K562 (cell line): ENCODE results near the gene PRKACB. TPM values are rescaled to one million over a fixed set of nuclear protein-coding genes. Genes with fewer than 3 reads are reported as not detected.

Experiments used
- EGR1 ChIP-seq: fragments of 450-650 bp; conservative IDR thresholded peaks from 2 replicates; pipeline ENCODE4 v1.6.1; 2017; ENCODE audit warnings: mild to moderate bottlenecking
- ELF1 ChIP-seq: fragments of 200-800 bp; sonication (Bioruptor generic); IDR thresholded peaks from 2 replicates; pipeline ENCODE4 v1.6.1; 2016; ENCODE audit warnings: missing genetic modification characterization, missing compliant biosample characterization
- FOXO4 ChIP-seq: fragments of 450-650 bp; formaldehyde crosslinking; IDR thresholded peaks from 2 replicates; pipeline ENCODE4 v1.4.0; 2020; ENCODE audit warnings: mild to moderate bottlenecking, moderate library complexity
- HMBOX1 ChIP-seq: sonication (generic); IDR thresholded peaks from 2 replicates; pipeline ENCODE4 v1.6.1; 2016
- HMG20B ChIP-seq: fragments of 250-450 bp; sonication (Bioruptor Pico); IDR thresholded peaks from 2 replicates; pipeline ENCODE4 v1.5.0; 2021; ENCODE audit warnings: mild to moderate bottlenecking
- IRF1 ChIP-seq: sonication (generic); formaldehyde crosslinking; IDR thresholded peaks from 2 replicates; pipeline ENCODE4 v1.8.0; 2022; ENCODE audit warnings: missing genetic modification reagents, mild to moderate bottlenecking, borderline replicate concordance
- MTF1 ChIP-seq: fragments of 250-450 bp; sonication (Bioruptor Pico); IDR thresholded peaks from 2 replicates; pipeline ENCODE4 v1.9.0; 2021; ENCODE audit warnings: moderate library complexity, mild to moderate bottlenecking, inconsistent platforms, borderline replicate concordance
- SMAD1 ChIP-seq: fragments of 150-350 bp; IDR thresholded peaks from 2 replicates; pipeline ENCODE4 v1.6.1; 2014; ENCODE audit warnings: low read length, low read depth; ENCODE audit not compliant: partially characterized antibody
- TGIF2 ChIP-seq: sonication (generic); formaldehyde crosslinking; IDR thresholded peaks from 2 replicates; pipeline ENCODE4 v1.8.1; 2022; ENCODE audit warnings: mild to moderate bottlenecking, missing genetic modification reagents, moderate library complexity
- ZBTB49 ChIP-seq: sonication (generic); formaldehyde crosslinking; IDR thresholded peaks from 2 replicates; pipeline ENCODE4 v1.8.0; 2022; ENCODE audit warnings: missing genetic modification reagents, mild to moderate bottlenecking, borderline replicate concordance
- ZNF174 ChIP-seq: fragments of 250-450 bp; sonication (Bioruptor Pico); IDR thresholded peaks from 2 replicates; pipeline ENCODE4 v1.4.0; 2020; ENCODE audit warnings: mild to moderate bottlenecking
- ZNF277 ChIP-seq: fragments of 250-450 bp; sonication (Bioruptor Pico); IDR thresholded peaks from 2 replicates; pipeline ENCODE4 v1.8.0; 2022; ENCODE audit warnings: inconsistent platforms, mild to moderate bottlenecking, moderate library complexity, borderline replicate concordance
- ZNF354B ChIP-seq: fragments of 250-450 bp; sonication (Bioruptor Pico); IDR thresholded peaks from 2 replicates; pipeline ENCODE4 v1.4.0; 2020
- ZNF589 ChIP-seq: fragments of 200-800 bp; sonication (Bioruptor generic); IDR thresholded peaks from 2 replicates; pipeline ENCODE4 v1.6.1; 2016; ENCODE audit warnings: low read depth, missing genetic modification characterization, missing compliant biosample characterization
- ZNF592 ChIP-seq: fragments of 450-650 bp; IDR thresholded peaks from 2 replicates; pipeline ENCODE4 v1.6.1; 2017; ENCODE audit warnings: antibody characterized with exemption, mild to moderate bottlenecking
- polyA plus RNA-seq, 8 experiments: library from polyadenylated mRNA; depleted of rRNA in 4 of 8; stranded (reverse) in 5 of 8; unstranded in 3 of 8; fragments of >200 nt; fragmentation: Nextera tagmentation in 2 of 8; fragmentation: Illumina TruSeq in 1 of 8; extraction: Ambion mirVana in 2 of 8; extraction: Trizol in 1 of 8; gene quantifications; 2 replicates each; pipeline versions ENCODE4 v1.2.1 to v1.2.3, GENCODE V29; 2011 to 2014; ENCODE audit warnings: inconsistent platforms in 1 of 8, missing spikeins in 1 of 8
- total RNA-seq, 7 experiments: library from RNA; depleted of rRNA in 6 of 7; stranded (reverse); fragments of >200 nt in 6 of 7; fragmentation: Illumina TruSeq in 2 of 7; extraction: Trizol in 2 of 7; gene quantifications; 2 replicates each; pipeline versions ENCODE4 v1.2.1 to v1.2.3, GENCODE V29; 2011 to 2021; ENCODE audit warnings: low replicate concordance in 1 of 7

Gene PRKACB
- total and polyA plus RNA-seq, 9 of the 15 experiments (the other 6 are each of a cell fraction or from before 2014, with no cell fraction given) = 1.1 to 5.2 (median 2.8) TPM

GRCh38 chr1:84103197-84103992 is 40.7 kb upstream of the PRKACB start (continued):
- TF ChIP-seq ZNF592 = peak; percentile 88; the same call in 1 of the 2 replicates
- no peak for TF ChIP-seq ZBTB49 (CRISPR knock-in tag)
- TF ChIP-seq EGR1 = peak; percentile 87
- peak; percentile 72 for TF ChIP-seq HMBOX1
- peak; percentile 73; the same call in 1 of the 2 replicates for TF ChIP-seq ZNF589 (CRISPR knock-in tag)
- peak; percentile 16; the same call in 1 of the 2 replicates for TF ChIP-seq ELF1 (tag)
- no peak for TF ChIP-seq HMG20B (CRISPR knock-in tag)
- no peak for TF ChIP-seq FOXO4 (CRISPR knock-in tag)
- no peak for TF ChIP-seq ZNF354B (CRISPR knock-in tag)
- no peak for TF ChIP-seq ZNF277
- TF ChIP-seq MTF1 (CRISPR knock-in tag) = no peak
- TF ChIP-seq SMAD1 = no peak
- TF ChIP-seq IRF1 (CRISPR knock-in tag) = no peak
- TF ChIP-seq ZNF174 (CRISPR knock-in tag) = no peak
- TF ChIP-seq TGIF2 = no peak
